GM06990 (cell line): Measurements from ENCODE around the gene AMPH.

ENCODE experiments used
- DNase-seq: peaks from one replicate; pipeline ENCODE4 v3.0.0-alpha.2; 2011; ENCODE audit not compliant: insufficient read length; ENCODE audit errors: extremely low read depth
- H3K27me3 ChIP-seq: replicated peaks from 2 replicates; pipeline ENCODE4 v1.6.0; 2011; ENCODE audit warnings: low read length; ENCODE audit not compliant: control insufficient read depth, insufficient read depth
- H3K36me3 ChIP-seq: 2 replicates; pipeline ENCODE4 v1.5.1; 2011; ENCODE audit warnings: low read length; ENCODE audit not compliant: control insufficient read depth, insufficient read depth
- H3K4me3 ChIP-seq: replicated peaks from 2 replicates; pipeline ENCODE4 v1.5.1; 2011; ENCODE audit warnings: low read depth, mild to moderate bottlenecking, control low read depth, low read length
- TF ChIP-seq, protein P1 (sequence below): IDR thresholded peaks from 2 replicates; pipeline ENCODE4 v1.5.1; 2011; ENCODE audit warnings: low read length, control low read depth, mild to moderate bottlenecking, inconsistent platforms; ENCODE audit not compliant: insufficient read depth, poor library complexity, severe bottlenecking

AMPH gene

DNA sequence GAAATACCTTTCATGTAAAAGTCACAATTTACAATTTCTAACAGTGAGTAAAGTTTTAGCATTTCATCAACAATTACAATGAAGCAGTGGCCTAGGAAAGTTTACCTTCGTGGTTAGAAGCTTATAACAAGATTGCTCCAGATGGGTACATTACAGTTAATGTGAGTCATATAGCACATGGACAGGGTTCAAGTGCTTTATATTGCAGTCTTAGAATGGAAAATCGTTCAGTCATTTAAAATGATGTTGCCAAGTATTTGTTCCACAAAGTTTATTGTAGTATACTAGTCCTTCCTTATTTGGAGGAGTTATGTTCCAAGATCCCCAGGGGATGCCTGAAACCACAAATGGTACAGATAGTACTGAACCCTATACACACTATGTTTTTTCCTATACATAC is 183.1 kb downstream of the AMPH start:
- TF ChIP-seq, protein P1, sequence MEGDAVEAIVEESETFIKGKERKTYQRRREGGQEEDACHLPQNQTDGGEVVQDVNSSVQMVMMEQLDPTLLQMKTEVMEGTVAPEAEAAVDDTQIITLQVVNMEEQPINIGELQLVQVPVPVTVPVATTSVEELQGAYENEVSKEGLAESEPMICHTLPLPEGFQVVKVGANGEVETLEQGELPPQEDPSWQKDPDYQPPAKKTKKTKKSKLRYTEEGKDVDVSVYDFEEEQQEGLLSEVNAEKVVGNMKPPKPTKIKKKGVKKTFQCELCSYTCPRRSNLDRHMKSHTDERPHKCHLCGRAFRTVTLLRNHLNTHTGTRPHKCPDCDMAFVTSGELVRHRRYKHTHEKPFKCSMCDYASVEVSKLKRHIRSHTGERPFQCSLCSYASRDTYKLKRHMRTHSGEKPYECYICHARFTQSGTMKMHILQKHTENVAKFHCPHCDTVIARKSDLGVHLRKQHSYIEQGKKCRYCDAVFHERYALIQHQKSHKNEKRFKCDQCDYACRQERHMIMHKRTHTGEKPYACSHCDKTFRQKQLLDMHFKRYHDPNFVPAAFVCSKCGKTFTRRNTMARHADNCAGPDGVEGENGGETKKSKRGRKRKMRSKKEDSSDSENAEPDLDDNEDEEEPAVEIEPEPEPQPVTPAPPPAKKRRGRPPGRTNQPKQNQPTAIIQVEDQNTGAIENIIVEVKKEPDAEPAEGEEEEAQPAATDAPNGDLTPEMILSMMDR = no peak
- no peaks in the 10 kb centered on the region; the same call in 1 of the 2 replicates for H3K27me3 ChIP-seq

DNA sequence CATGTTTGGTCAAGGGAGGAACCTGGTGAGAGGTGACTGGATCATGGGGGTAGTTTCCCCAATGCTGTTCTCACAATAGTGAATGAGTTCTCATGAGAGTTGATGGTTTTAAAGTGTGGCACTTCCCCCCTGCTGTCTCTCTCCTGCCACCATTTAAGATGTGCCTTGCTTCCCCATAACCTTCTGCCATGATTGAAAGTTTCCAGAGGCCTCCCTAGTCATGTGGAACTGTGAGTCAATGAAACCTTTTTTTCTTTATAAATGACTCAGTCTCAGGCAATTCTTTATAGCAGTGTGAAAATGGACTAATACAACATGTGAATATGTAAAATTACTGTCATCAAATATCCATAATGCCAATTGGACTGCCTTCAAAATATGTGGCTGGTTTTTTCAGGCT is 192.2 kb downstream of the AMPH start:
- Histone ChIP-seq H3K4me3 (no peak overlapping the region), H3K27me3 (no peaks in the 10 kb centered on the region), H3K36me3 (no peaks in the 10 kb centered on the region)
- TF ChIP-seq, protein P1 = no peak
- DNase-seq = no peak

More for the DNA sequence above, 183.1 kb downstream of the AMPH start:
- H3K36me3 ChIP-seq = no peaks in the 10 kb centered on the region
- DNase-seq = no peak
- H3K4me3 ChIP-seq = no peak overlapping the region

DNA sequence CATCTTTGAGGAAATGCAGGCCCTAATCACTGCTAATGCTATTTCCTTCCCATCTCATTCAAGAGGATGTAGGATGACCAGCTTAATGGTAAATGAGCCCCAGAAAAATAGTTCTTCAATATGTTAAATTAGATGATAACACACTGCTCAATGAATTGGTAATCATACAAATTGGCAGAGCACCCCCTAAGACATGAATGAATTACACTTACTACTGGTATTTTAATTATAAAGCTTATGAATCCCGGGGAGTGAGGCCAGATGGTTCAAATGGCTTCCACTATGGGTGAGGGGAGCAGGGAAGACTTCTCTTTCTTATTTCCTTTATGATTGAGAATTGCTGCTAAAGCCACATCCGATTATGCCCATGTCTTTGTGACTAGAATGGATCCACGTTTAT is 198.5 kb downstream of the AMPH start:
- Histone ChIP-seq H3K36me3 (no peaks in the 10 kb centered on the region), H3K27me3 (no peaks in the 10 kb centered on the region), H3K4me3 (no peak overlapping the region)
- TF ChIP-seq, protein P1 = no peak
- no peak for DNase-seq

DNA sequence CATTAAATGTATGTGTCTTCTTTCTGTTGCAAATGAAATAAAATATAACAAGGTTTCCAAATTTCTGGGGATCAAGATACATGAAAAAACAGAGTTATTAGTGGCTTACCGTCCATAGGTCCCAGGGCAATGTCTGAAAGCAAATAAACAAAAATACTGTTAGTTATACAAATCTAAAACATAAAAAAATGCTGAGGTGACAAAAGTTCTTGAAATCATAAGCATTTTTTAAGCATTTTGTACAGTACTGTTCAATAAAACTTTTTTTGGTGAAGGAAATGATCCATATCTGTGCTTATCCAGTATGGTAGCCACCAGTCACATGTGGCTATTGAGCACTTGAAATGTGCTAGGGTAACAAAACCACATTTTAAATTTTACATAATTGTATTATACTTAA is 199.1 kb downstream of the AMPH start:
- Histone ChIP-seq H3K27me3 (no peaks in the 10 kb centered on the region), H3K36me3 (no peaks in the 10 kb centered on the region), H3K4me3 (no peak overlapping the region)
- DNase-seq = no peak
- TF ChIP-seq, protein P1 = no peak

DNA sequence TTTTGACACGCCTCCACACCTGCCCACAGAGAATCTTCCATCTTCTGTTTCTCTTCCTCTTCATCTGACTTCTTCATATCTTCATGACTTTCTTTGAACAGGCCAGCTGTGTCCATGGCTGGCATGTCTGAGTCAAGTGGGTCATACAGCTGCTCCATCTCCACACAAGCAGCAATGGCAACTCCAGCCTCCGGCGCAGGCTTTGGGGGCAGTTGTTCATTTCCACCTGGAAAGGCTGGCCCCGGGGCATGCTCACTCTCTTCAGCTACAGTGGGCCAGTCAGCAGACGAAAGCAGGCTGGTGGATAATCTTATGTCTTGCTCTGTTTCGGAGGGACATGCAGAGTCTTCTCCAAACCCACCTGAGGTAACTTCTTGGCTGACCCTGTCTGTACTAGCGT is 202.1 kb downstream of the AMPH start:
- no peak for DNase-seq
- Histone ChIP-seq H3K4me3 (no peak overlapping the region), H3K36me3 (no peaks in the 10 kb centered on the region), H3K27me3 (no peaks in the 10 kb centered on the region)
- TF ChIP-seq, protein P1 = no peak

DNA sequence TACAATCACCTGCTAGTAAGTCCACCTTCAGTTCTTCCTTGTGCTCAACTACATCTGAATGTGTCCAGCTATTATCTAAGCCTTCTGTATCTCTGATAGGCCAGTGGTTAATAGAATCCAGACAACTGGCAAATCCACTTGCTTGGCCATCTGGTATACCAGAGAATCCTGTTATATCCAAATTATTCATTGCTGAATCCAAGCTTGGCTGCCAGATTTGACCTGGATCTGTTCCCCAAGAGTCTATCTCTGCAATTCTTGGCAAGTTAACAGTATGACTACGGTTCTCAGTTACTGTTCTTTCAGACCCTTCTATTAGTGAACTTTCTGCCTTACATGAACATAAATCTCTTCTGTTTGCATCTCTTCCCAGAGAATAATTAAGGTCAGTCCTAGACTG is 203.1 kb downstream of the AMPH start:
- no peaks in the 10 kb centered on the region for H3K36me3 ChIP-seq
- H3K4me3 ChIP-seq = no peak overlapping the region
- H3K27me3 ChIP-seq = no peaks in the 10 kb centered on the region
- TF ChIP-seq, protein P1 = no peak
- no peak for DNase-seq
